Measurements from ENCODE around the gene OTX1. TPM values are rescaled to one million over a fixed set of nuclear protein-coding genes. Genes with fewer than 3 reads are reported as not detected.

OTX1 gene
- 1 to 10 TPM in 2 of 6 donors, under 1 TPM in 3, not detected in 1; 0.24 to 1.7 (median 0.34) TPM for total RNA-seq

DNA sequence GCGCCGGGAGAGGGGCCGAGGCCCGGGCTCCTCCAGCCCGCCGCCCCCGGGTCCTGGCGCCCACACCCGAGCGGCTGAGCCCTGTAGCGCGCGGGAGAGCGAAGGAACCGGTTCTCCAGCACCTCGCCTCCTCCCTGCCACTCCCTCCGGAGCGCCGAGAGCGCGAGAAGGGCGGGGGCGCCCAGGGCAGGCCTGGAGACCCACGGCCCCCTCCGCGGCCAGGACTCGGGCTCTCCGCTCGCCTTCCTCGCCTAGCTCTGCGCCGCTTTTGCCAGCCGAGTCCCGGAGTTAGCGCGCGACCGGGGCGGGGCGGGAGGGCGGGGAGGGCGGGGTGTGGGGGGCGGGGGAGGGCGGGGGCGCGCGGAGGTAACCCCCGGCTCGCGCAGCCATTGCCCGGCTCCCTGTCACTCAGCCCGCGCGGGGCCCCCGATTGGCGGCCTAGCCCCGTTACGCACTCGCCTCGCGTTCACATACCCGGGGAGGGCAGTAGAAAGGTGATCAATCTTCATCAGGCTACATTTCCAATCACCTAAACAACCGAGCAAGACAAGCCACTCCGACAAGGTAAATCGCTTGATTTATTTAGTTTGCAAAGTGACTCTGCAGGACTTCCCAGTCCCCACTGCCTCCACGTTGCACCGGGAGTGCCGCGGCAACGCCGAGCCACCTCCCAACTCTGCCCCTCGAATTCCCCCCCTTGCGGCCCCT is at the start of gene OTX1:
OTX1 (plus strand) TSS at position 497 of the 708 bp plus-strand sequence. CDS start 2,161 bp downstream, outside the sequence.
- no peaks in the 10 kb centered on the region for H3K9me3 ChIP-seq
- 1% methylated on average over 11 to 31 of the region's 73 CpGs for WGBS, 2 donors
- peak; percentile 67 to 92 for DNase-seq
- peak within 1 kb of the TSS; percentile 20 to 61 (median 51) for H3K4me3 ChIP-seq
- peak; percentile 43 to 51 for ATAC-seq (ENCODE audit: low FRiP score in 2 of 2)
- H3K27me3 ChIP-seq: peaks cover 0 to 85% (median 58%) of the 10 kb centered on the region in 4 donors
- peaks cover 0 to 2% (median 0%) of the 10 kb centered on the region in 4 donors for H3K36me3 ChIP-seq
- peak within 1 kb of the TSS in 1 of 4 donors; percentile 65 for H3K27ac ChIP-seq
- H3K4me1 ChIP-seq: peaks cover 34 to 85% (median 68%) of the 10 kb centered on the region in 4 donors
- no peak for TF ChIP-seq EP300 (IDR thresholded peaks at IDR 0.05)
- TF ChIP-seq POLR2A (IDR thresholded peaks at IDR 0.05): no peak

GRCh38 chr2:63001576-63001975 is 49.1 kb upstream of the OTX1 start:
- ATAC-seq (ENCODE audit: low FRiP score in 2 of 2) (no peak), DNase-seq (no peak)
- no peak overlapping the region for H3K27ac ChIP-seq
- no peaks in the 10 kb centered on the region for H3K9me3 ChIP-seq
- no peak overlapping the region for H3K4me3 ChIP-seq
- TF ChIP-seq POLR2A (IDR thresholded peaks at IDR 0.05) (no peak), EP300 (IDR thresholded peaks at IDR 0.05) (no peak), POLR2AphosphoS5 (IDR thresholded peaks at IDR 0.05) (no peak)
- TF ChIP-seq, protein P1, sequence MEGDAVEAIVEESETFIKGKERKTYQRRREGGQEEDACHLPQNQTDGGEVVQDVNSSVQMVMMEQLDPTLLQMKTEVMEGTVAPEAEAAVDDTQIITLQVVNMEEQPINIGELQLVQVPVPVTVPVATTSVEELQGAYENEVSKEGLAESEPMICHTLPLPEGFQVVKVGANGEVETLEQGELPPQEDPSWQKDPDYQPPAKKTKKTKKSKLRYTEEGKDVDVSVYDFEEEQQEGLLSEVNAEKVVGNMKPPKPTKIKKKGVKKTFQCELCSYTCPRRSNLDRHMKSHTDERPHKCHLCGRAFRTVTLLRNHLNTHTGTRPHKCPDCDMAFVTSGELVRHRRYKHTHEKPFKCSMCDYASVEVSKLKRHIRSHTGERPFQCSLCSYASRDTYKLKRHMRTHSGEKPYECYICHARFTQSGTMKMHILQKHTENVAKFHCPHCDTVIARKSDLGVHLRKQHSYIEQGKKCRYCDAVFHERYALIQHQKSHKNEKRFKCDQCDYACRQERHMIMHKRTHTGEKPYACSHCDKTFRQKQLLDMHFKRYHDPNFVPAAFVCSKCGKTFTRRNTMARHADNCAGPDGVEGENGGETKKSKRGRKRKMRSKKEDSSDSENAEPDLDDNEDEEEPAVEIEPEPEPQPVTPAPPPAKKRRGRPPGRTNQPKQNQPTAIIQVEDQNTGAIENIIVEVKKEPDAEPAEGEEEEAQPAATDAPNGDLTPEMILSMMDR (IDR thresholded peaks at IDR 0.05): no peak
- no peaks in the 10 kb centered on the region for H3K4me1 ChIP-seq
- H3K27me3 ChIP-seq: no peaks in the 10 kb centered on the region
- H3K36me3 ChIP-seq: peaks cover 0 to 15% (median 0%) of the 10 kb centered on the region in 4 donors

- no peak for TF ChIP-seq POLR2AphosphoS5 (IDR thresholded peaks at IDR 0.05)
- no peak for TF ChIP-seq EP300 (IDR thresholded peaks at IDR 0.05)
- no peak for TF ChIP-seq POLR2A (IDR thresholded peaks at IDR 0.05)
- TF ChIP-seq, protein P1 (IDR thresholded peaks at IDR 0.05): no peak
- Histone ChIP-seq H3K27ac (no peak overlapping the region), H3K4me1 (no peaks in the 10 kb centered on the region), H3K4me3 (no peak overlapping the region), H3K9me3 (no peaks in the 10 kb centered on the region), H3K36me3 (peaks cover 0 to 9% (median 0%) of the 10 kb centered on the region in 4 donors), H3K27me3 (no peaks in the 10 kb centered on the region)
- ATAC-seq (ENCODE audit: low FRiP score in 2 of 2): no peak
- WGBS, 2 donors: 86 to 96% methylated on average over 4 of the region's 4 CpGs
- DNase-seq: no peak
These were observed 47.3 kb upstream of the OTX1 start for GRCh38 chr2:63003351-63003750.

DNA sequence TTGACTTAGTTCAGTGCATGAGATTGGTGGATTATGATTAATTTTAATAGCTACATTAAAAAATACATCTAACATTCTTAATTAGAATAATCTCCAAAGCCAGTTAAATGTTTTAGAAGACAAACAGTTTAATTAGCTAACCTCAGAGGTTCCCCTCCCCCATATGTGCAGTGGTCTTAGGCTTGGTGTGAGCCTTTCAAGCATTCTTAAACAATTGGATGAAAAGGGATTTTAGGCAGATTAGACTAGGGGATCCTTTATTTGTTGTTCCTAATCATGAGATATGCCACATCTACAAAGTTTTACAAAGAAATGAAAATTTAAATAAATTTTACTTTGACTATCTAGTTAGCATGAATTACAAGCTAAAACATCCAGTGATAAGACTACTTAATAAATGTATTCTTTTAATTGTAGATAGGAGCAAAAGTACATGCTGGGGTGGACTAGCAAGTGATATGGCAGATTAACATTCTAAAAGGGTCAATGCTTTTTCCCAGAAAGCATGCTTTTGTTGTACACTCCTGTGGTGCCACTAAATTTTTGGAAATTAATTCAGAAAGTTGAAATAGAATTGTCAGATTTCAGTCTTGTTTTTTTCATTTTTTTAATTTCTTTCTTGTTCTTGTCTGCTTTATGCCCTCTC is 42.7 kb upstream of the OTX1 start:
- no peak overlapping the region for H3K4me3 ChIP-seq
- no peaks in the 10 kb centered on the region for H3K4me1 ChIP-seq
- H3K27me3 ChIP-seq: no peaks in the 10 kb centered on the region
- DNase-seq (no peak), ATAC-seq (ENCODE audit: low FRiP score in 2 of 2) (no peak)
- H3K36me3 ChIP-seq: no peaks in the 10 kb centered on the region
- TF ChIP-seq EP300 (IDR thresholded peaks at IDR 0.05) (no peak), POLR2A (IDR thresholded peaks at IDR 0.05) (no peak), POLR2AphosphoS5 (IDR thresholded peaks at IDR 0.05) (no peak)
- TF ChIP-seq, protein P1 (IDR thresholded peaks at IDR 0.05): no peak
- no peak overlapping the region for H3K27ac ChIP-seq
- no peaks in the 10 kb centered on the region for H3K9me3 ChIP-seq

- TF ChIP-seq, protein P1 (IDR thresholded peaks at IDR 0.05): no peak
- Histone ChIP-seq H3K27ac (no peak overlapping the region), H3K27me3 (no peaks in the 10 kb centered on the region), H3K4me3 (no peak overlapping the region), H3K36me3 (no peaks in the 10 kb centered on the region), H3K9me3 (no peaks in the 10 kb centered on the region), H3K4me1 (no peaks in the 10 kb centered on the region)
- DNase-seq (no peak), ATAC-seq (ENCODE audit: low FRiP score in 2 of 2) (no peak)
- 96 to 97% methylated on average over 1 of the region's 1 CpG for WGBS, 2 donors
These were observed 41.8 kb upstream of the OTX1 start for GRCh38 chr2:63008838-63009237.

All from upper lobe of left lung (tissue), 6 donors.